Pancreas (tissue), 10 donors: ENCODE data around the gene AMPD3. TPM values are rescaled to one million over a fixed set of nuclear protein-coding genes. Genes with fewer than 3 reads are reported as not detected.
"Not testable (repeated sequence)": the region's sequence is repeated elsewhere in the genome, so short reads cannot be mapped to it uniquely, and the experiment has no call there.

ENCODE experiments used
- ATAC-seq, 4 donors: fragments of 200-7000 bp; cut with Tn5 transposase; one replicate each; pipeline versions ENCODE4 v1.8.0 to v1.9.1; 2020; ENCODE audit warnings: mild to moderate bottlenecking in 4 of 4, moderate library complexity in 4 of 4
- DNase-seq, 6 donors: peaks; one replicate each; pipeline ENCODE4 v3.0.0-alpha.2; 2020
- FAIRE-seq: peaks from 2 replicates; lab custom pipeline; 2012; peaks lifted over from hg19 to GRCh38; lab: Jason Lieb, UNC
- H3K27ac ChIP-seq, 4 donors: fragments of 200-600 bp; sonication (generic); 1 replicate in 3 of 4; 2 replicates in 1 of 4; pipeline versions ENCODE4 v1.5.0 to v1.8.0; 2020
- H3K27me3 ChIP-seq, 4 donors: fragments of 200-600 bp; one replicate each; pipeline ENCODE4 v1.8.0; 2021
- H3K36me3 ChIP-seq, 3 donors: fragments of 200-600 bp; sonication (generic) in 1 of 3; one replicate each; pipeline versions ENCODE4 v1.5.0 to v1.8.0; 2020 to 2021
- H3K4me1 ChIP-seq, 3 donors: fragments of 200-600 bp; one replicate each; pipeline ENCODE4 v1.8.0; 2021
- H3K4me3 ChIP-seq, 4 donors: fragments of 200-600 bp; sonication (generic) in 2 of 4; one replicate each; pipeline versions ENCODE4 v1.5.0 to v1.8.0; 2020 to 2021
- H3K9me3 ChIP-seq, 4 donors: fragments of 200-600 bp; one replicate each; pipeline ENCODE4 v1.8.0; 2021
- CTCF ChIP-seq, 4 donors: fragments of 200-600 bp; sonication (generic) in 3 of 4; IDR thresholded peaks; one replicate each; pipeline versions ENCODE4 v1.5.0 to v1.8.0; 2021; ENCODE audit warnings: antibody characterized with exemption in 4 of 4
- WGBS, 2 donors: extraction: QIAGEN DNeasy Blood & Tissue Kit; methylation state at CpG; one replicate each; pipeline ENCODE4 v1.1.7; 2013; 5-methylcytosine and 5-hydroxymethylcytosine counted together
- intact Hi-C, 3 donors: fragments of 100-400 bp; cut with DNase I; formaldehyde crosslinking; loops; one replicate each; pipeline versions ENCODE4 v1.11.1 to v1.14.2; 2022
- polyA plus RNA-seq, 2 donors: library from polyadenylated mRNA; stranded (reverse); fragments of 200-250 nt; gene quantifications; one replicate each; pipeline ENCODE4 v1.2.3, GENCODE V29; 2013
- total RNA-seq, 6 donors: library from RNA; stranded (reverse); fragmentation: NEBNext Ultra II Directional in 4 of 6; extraction: Animal tissue kit (Norgen Biotek cat#: 25700) in 4 of 6; gene quantifications; one replicate each; pipeline versions ENCODE4 v1.2.1 to v1.2.4, GENCODE V29; 2021 to 2023
- donor health status: healthy with polysubstance abuse.
- donor health status: DM: no; HTN: no; CAD: no; lungs with moderate emphysema.
- donor health status: DM: no; HTN: no; CAD: no.
- donor health status: control.
- donor health status: control.
- donor health status: Bipolar disorder and iron deficiency.
- donor health status: DM: yes; HTN: yes; CAD: no.
- donor health status: DM: no; HTN: no; CAD: no.
- donor health status: DM: no; HTN: no; CAD: no.
- donor health status: DM: yes; HTN: yes; CAD: no.

The AMPD3 gene
- total and polyA plus RNA-seq, 8 donors = 2.7 to 10.0 (median 3.7) TPM

DNA sequence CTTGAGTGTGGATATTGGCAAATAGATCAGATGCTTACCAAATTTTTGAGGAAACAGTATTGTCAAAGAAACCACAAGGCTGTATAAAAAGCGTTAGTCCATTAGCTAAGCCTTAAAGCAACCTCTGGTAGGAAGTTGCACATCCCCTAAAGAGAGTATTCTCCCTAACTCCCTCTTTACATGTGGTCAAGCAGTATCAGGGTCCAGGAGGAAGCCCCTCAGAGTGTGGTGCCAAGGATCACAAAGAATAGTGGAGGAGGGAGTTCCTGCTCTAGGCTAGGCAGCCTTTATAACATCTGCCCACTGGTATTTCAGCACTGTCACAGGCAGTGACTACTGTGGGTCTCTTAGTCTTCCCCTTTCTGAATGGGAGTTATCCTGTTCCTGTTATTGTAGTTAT is 18.8 kb upstream of the AMPD3 start:
- H3K27ac ChIP-seq = no peak overlapping the region

GRCh38 chr11:10436683-10437082 is 18.4 kb upstream of the AMPD3 start:
- H3K9me3 ChIP-seq, ATAC-seq, H3K36me3 ChIP-seq, H3K4me3 ChIP-seq, intact Hi-C loops, DNase-seq, H3K27me3 ChIP-seq, H3K27ac ChIP-seq, H3K4me1 ChIP-seq, FAIRE-seq: not testable (repeated sequence)
- 64 to 77% methylated on average over 1 of the region's 1 CpG for WGBS, 2 donors

More for the DNA sequence above, 18.8 kb upstream of the AMPD3 start:
- no peaks in the 10 kb centered on the region for H3K4me1 ChIP-seq
- TF ChIP-seq CTCF (IDR thresholded peaks at IDR 0.05) = no peak
- no peaks in the 10 kb centered on the region for H3K27me3 ChIP-seq
- H3K36me3 ChIP-seq = no peaks in the 10 kb centered on the region
- no peak overlapping the region for H3K4me3 ChIP-seq
- DNase-seq = no peak
- no peaks in the 10 kb centered on the region for H3K9me3 ChIP-seq
- FAIRE-seq = no peak
- intact Hi-C loops = no loop called here
- 60 to 72% methylated on average over 1 of the region's 1 CpG for WGBS, 2 donors
- ATAC-seq = peak in 2 of 4 donors; percentile 44 to 61

DNA sequence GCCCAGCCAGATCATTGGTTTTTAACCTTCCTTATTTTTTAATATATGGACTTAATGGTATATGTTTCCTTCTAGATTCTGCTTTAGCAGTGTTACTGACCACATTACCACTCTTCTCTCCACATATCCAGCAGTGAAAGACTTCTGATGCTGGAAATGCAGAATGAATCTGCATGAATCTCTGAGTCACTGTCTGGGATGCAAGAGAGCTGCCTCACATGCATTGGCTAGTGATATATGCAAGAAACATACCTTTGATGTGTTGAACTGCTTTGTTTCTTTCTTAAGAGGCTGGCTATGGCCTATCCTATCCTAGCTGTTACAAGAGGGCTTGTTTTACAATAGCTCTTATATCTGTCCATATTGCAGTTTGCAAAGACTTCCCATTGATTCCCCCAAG is 16.6 kb upstream of the AMPD3 start:
- Histone ChIP-seq H3K4me1 (no peaks in the 10 kb centered on the region), H3K27me3 (no peaks in the 10 kb centered on the region), H3K36me3 (no peaks in the 10 kb centered on the region), H3K9me3 (no peaks in the 10 kb centered on the region), H3K4me3 (no peak overlapping the region), H3K27ac (no peak overlapping the region)
- FAIRE-seq = no peak
- TF ChIP-seq CTCF (IDR thresholded peaks at IDR 0.05) = no peak
- intact Hi-C loops = no loop called here
- DNase-seq = no peak
- ATAC-seq = no peak

DNA sequence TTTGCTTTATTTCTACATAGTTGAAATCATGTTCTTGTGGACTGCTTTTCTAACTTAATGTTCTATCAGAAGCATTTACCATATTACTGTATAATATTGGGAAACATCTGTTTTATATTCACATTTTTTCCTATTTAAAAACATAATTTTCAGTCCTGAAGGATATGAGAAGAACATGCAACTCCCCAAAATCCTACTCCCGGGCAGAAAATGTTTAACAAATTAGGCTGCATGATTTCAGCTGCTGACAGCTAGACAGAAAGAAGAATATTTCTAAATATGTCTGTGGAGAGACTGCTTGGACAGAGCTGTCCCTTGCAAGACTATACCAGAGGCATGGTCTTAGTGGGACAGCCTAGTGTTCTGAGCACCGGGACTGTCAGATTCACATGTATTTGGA is 15.7 kb upstream of the AMPD3 start:
- Histone ChIP-seq H3K4me1 (no peaks in the 10 kb centered on the region), H3K27me3 (no peaks in the 10 kb centered on the region), H3K4me3 (no peak overlapping the region), H3K36me3 (no peaks in the 10 kb centered on the region), H3K27ac (no peak overlapping the region), H3K9me3 (no peaks in the 10 kb centered on the region)
- ATAC-seq (no peak), DNase-seq (no peak), FAIRE-seq (no peak)
- 81 to 87% methylated on average over 2 of the region's 2 CpGs for WGBS, 2 donors
- intact Hi-C loops = no loop called here
- no peak for TF ChIP-seq CTCF (IDR thresholded peaks at IDR 0.05)

GRCh38 chr11:10439924-10440323 is 15.1 kb upstream of the AMPD3 start:
- no peak for TF ChIP-seq CTCF (IDR thresholded peaks at IDR 0.05)
- ATAC-seq = no peak
- H3K4me1 ChIP-seq = no peaks in the 10 kb centered on the region
- DNase-seq = no peak
- FAIRE-seq = no peak
- 78 to 91% methylated on average over 6 of the region's 6 CpGs for WGBS, 2 donors
- H3K36me3 ChIP-seq = no peaks in the 10 kb centered on the region
- no peak overlapping the region for H3K27ac ChIP-seq
- H3K4me3 ChIP-seq = no peak overlapping the region
- intact Hi-C loops = no loop called here
- no peaks in the 10 kb centered on the region for H3K9me3 ChIP-seq
- no peaks in the 10 kb centered on the region for H3K27me3 ChIP-seq

- Histone ChIP-seq H3K4me3 (no peak overlapping the region), H3K27me3 (no peaks in the 10 kb centered on the region), H3K9me3 (no peaks in the 10 kb centered on the region), H3K36me3 (no peaks in the 10 kb centered on the region), H3K4me1 (no peaks in the 10 kb centered on the region), H3K27ac (no peak overlapping the region)
- no peak for FAIRE-seq
- intact Hi-C loops = no loop called here
- TF ChIP-seq CTCF (IDR thresholded peaks at IDR 0.05) = no peak
- ATAC-seq = no peak
- no peak for DNase-seq
These were observed 14.7 kb upstream of the AMPD3 start for GRCh38 chr11:10440401-10440800.
